Fibroblast of the aortic adventitia (primary cell): ENCODE measurements around the gene TM2D1. TPM values are rescaled to one million over a fixed set of nuclear protein-coding genes. Genes with fewer than 3 reads are reported as not detected.

Experiments used
- DNase-seq: peaks from one replicate; pipeline ENCODE4 v3.0.0-alpha.2; 2010; ENCODE audit warnings: low read depth
- H3K4me3 ChIP-seq: 2 replicates; pipeline ENCODE4 v1.5.1; 2011; ENCODE audit warnings: low read depth, mild to moderate bottlenecking, control low read depth, low read length, moderate library complexity
- total RNA-seq: library from RNA; depleted of rRNA; stranded (reverse); fragments of >200 nt; gene quantifications from 2 replicates; pipeline ENCODE4 v1.2.3, GENCODE V29; 2012; ENCODE audit warnings: low replicate concordance
- TF ChIP-seq, protein P1 (sequence below): IDR thresholded peaks from 2 replicates; pipeline ENCODE4 v1.5.1; 2011; ENCODE audit warnings: mild to moderate bottlenecking, low read length, control low read depth, inconsistent platforms; ENCODE audit not compliant: insufficient read depth

Gene TM2D1
- total RNA-seq, 1 donor: 55.0 TPM

GRCh38 chr1:61645476-61645875, 79.5 kb downstream of the TM2D1 start:
- TF ChIP-seq, protein P1, sequence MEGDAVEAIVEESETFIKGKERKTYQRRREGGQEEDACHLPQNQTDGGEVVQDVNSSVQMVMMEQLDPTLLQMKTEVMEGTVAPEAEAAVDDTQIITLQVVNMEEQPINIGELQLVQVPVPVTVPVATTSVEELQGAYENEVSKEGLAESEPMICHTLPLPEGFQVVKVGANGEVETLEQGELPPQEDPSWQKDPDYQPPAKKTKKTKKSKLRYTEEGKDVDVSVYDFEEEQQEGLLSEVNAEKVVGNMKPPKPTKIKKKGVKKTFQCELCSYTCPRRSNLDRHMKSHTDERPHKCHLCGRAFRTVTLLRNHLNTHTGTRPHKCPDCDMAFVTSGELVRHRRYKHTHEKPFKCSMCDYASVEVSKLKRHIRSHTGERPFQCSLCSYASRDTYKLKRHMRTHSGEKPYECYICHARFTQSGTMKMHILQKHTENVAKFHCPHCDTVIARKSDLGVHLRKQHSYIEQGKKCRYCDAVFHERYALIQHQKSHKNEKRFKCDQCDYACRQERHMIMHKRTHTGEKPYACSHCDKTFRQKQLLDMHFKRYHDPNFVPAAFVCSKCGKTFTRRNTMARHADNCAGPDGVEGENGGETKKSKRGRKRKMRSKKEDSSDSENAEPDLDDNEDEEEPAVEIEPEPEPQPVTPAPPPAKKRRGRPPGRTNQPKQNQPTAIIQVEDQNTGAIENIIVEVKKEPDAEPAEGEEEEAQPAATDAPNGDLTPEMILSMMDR: no peak
- H3K4me3 ChIP-seq: no peak overlapping the region
- no peak for DNase-seq

- H3K4me3 ChIP-seq: no peak overlapping the region
- TF ChIP-seq, protein P1: no peak
- DNase-seq: no peak
Measured at GRCh38 chr1:61644303-61644702, 80.6 kb downstream of the TM2D1 start.

- no peak overlapping the region for H3K4me3 ChIP-seq
- TF ChIP-seq, protein P1: no peak
- no peak for DNase-seq
Measured at GRCh38 chr1:61642475-61643232, 82.3 kb downstream of the TM2D1 start.

- TF ChIP-seq, protein P1: peak; percentile 92
- H3K4me3 ChIP-seq: peak overlapping the region; percentile 50
- peak; percentile 91 for DNase-seq
Measured at GRCh38 chr1:61641578-61642336, 83.2 kb downstream of the TM2D1 start.

GRCh38 chr1:61640531-61641530, 84.1 kb downstream of the TM2D1 start:
- DNase-seq: peak; percentile 65
- TF ChIP-seq, protein P1: no peak

DNA sequence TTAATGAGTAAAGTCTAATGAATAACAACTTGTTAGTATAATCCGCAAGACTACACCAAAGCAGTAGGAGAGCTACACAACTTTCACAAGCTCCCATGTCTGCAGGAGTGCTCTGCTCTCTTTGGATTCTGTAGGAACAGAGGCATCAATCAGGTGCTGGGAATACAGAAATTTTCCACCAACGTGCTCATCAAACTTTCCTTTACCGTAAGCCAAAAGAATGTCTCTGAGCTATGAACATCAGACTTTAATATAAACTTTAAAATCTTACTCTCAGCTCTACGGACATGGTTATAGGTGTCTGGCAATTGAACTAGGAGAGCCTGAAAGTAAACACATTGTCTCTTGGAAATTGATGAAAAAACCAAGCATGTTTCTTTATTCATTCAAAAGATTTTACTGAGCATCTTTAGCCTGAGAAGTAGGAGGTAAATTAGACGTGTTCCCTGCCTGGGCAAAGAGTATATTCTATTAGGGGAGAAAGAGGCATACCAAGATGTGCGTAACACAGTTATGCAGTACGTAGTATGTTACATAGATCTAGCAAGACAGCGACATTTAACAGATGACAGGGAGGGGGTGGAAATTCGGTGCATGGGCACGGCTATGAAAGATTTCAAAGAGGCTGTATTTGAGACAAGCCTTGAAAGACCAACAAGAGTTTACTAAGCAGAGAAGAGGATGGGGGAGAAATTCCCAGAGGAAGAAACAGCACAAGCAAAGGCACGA, 85.2 kb downstream of the TM2D1 start:
- no peak overlapping the region for H3K4me3 ChIP-seq
- DNase-seq: no peak
- TF ChIP-seq, protein P1: no peak

More at GRCh38 chr1:61640531-61641530, 84.1 kb downstream of the TM2D1 start:
- H3K4me3 ChIP-seq: peak overlapping the region; percentile 50
